ENCODE results near the gene MRTFA.

- TF ChIP-seq CTCF (IDR thresholded peaks at IDR 0.05) (no peak), EZH2 (IDR thresholded peaks at IDR 0.05) (no peak)
Measured at GRCh38 chr22:40403141-40403540, 233.4 kb downstream of the MRTFA start.
